Fibroblast of the conjunctiva (primary cell): ENCODE results near the gene NDUFA8.

ENCODE experiments used
- DNase-seq: peaks from one replicate; pipeline ENCODE4 v3.0.0-alpha.2; 2010; ENCODE audit warnings: low read depth

Gene NDUFA8

DNA sequence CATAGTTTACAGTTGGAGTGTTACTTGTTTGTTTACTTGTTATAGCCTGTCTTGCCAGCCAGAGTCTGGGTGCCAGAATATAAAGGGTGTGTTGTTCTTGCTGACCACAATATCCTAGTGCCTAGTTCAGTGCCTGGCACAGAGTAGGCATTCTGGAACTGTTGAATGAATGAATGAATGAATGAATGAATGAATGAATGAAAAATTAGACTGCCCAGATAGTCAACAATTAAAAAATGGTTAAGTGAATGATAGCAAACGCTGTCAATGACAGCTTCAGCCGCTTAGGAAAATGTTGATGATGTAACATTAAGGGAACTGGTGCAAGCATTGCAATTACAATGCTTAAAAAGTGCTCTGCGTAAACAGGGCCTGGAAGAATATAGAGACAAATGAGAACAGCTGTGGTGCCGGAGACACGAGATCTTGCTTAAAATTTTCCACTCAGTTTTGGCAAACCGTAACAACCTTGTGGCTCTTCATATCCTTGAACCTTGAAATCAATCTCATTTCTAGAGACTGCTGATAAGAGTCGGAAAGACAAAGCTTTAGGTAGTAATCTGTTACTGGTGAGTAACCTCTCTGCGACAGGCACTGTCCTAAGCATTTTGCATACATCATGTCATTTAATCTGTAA lies 61.8 kb downstream of the NDUFA8 start:
- DNase-seq, result no peak

DNA sequence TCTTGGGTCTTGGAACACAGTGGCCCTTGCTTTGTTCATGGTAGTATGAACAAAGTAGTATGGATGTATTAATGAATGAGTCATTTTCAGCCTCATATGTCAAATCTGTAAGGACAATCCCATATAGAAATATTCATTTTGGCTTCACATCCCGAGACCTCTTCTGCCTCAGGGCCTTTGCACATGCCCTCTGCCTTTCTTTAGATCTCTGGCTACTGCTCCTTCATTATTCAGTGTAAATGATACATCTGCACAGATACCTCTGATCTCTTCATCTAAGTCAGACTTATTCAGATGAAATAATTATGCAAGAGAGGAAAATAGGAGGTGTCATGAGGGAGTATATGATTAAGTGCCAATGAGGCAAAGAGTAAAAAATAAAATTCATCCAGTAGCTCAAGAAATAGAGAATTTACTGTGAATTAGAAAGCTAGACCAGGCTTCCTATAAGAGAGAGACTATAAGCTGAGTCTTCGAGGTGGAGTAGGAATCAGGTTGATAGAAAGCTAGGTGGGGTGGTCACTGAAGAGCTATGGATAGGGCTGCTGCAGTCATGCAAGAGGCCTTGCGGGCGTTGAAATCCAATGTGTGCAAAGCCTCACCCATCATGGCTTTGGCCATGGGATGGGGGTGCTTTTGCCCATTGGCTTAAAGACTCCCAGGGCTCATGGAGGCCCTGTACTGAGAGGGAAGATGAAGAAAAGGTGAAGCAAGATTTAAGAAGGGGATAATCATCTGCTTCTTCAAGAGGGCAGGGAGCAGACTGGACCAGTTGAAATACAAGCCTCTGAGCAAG lies 62.8 kb downstream of the NDUFA8 start:
- DNase-seq, result no peak

DNA sequence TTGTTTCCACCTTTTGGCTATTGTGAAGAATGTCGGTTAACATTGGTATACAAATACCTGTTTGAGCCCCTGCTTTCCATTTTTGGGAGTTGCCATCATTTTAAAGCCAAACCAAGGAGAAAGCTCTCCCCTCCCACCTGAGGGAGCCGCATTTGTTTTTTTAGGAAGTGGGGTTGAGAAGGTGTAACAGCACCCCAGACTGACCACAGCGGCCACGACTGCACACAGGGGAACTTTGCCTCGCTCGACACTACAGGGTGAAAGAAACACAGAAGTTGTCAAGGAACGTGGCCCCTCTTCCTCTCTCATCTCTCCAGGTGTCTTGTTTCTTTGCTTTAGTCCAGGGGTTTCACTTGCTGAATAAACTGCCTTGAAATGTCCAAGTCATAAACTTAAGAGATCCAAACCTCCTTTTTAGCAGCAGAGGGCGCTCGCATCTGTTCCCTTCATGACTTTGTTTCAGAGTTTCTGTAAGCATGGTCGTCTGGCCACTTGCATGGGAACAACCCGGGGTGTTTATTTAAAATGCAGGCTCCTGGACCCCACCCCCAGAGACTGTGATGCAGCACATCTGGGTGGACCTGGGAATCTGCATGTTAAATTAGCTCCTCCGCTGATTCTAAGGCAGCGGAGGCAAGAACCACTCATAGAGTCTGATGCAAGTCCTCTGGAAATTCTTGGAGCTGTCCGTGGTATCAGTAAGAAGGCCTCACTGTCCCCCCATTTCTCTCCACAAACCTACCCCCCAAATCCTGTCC lies 64.4 kb downstream of the NDUFA8 start:
- DNase-seq, result peak; percentile 35
